A549 (cell line): Measurements from ENCODE around the gene RGL1. TPM values are rescaled to one million over a fixed set of nuclear protein-coding genes. Genes with fewer than 3 reads are reported as not detected.

Experiments
- ATAC-seq, 2 experiments: fragments of 200-7000 bp in 1 of 2; fragments of >200 bp in 1 of 2; cut with Nextera tagmentation in 1 of 2; cut with Tn5 transposase in 1 of 2; 3 replicates each; pipeline versions ENCODE4 v1.8.0 to v1.9.1; 2018 to 2020; ENCODE audit warnings: mild to moderate bottlenecking in 1 of 2, moderate library complexity in 1 of 2
- CTCF ChIA-PET: fragments of 300-600 bp; sonication (Branson Sonifier 250); formaldehyde crosslinking; extraction: SDS; loops from one replicate; lab custom pipeline; 2021; ENCODE audit warnings: antibody characterized with exemption, inconsistent platforms; lab: Yijun Ruan, JAX
- POLR2A ChIA-PET: fragments of 350-600 bp; formaldehyde crosslinking; extraction: SDS; loops from one replicate; lab custom pipeline; 2021; ENCODE audit warnings: antibody characterized with exemption, inconsistent platforms; lab: Yijun Ruan, JAX
- DNase-seq, 2 experiments: peaks; one replicate each; pipeline versions ENCODE4 v3.0.0 to v3.0.0-alpha.2; 2011 to 2016; ENCODE audit warnings: low read depth in 1 of 2, low spot score in 1 of 2
- FAIRE-seq: peaks from 2 replicates; lab custom pipeline; 2011; peaks lifted over from hg19 to GRCh38; lab: Jason Lieb, UNC
- H3K27ac ChIP-seq, 2 experiments: fragments of >200 bp; sonication (Bioruptor Twin); formaldehyde crosslinking; 3 replicates each; pipeline ENCODE4 v1.5.1; 2016 to 2017
- H3K4me1 ChIP-seq: fragments of >200 bp; sonication (Bioruptor Twin); formaldehyde crosslinking; 3 replicates; pipeline ENCODE4 v1.6.1; 2016
- H3K4me2 ChIP-seq: fragments of >200 bp; sonication (Bioruptor Twin); formaldehyde crosslinking; 3 replicates; pipeline ENCODE4 v1.6.1; 2016
- H3K4me3 ChIP-seq: fragments of >200 bp; sonication (Bioruptor Twin); formaldehyde crosslinking; 3 replicates; pipeline ENCODE4 v1.5.1; 2016
- H3K9me3 ChIP-seq: fragments of >200 bp; sonication (Bioruptor Twin); formaldehyde crosslinking; 3 replicates; pipeline ENCODE4 v1.6.1; 2016
- CEBPB ChIP-seq, 2 experiments: fragments of >200 bp in 1 of 2; sonication (Bioruptor Twin) in 1 of 2; formaldehyde crosslinking in 1 of 2; IDR thresholded peaks; 2 replicates each; pipeline ENCODE4 v1.6.1; 2012 to 2016
- ELK1 ChIP-seq: fragments of 150-350 bp; IDR thresholded peaks from 2 replicates; pipeline ENCODE4 v1.6.1; 2014; ENCODE audit warnings: low read depth, mild to moderate bottlenecking, low read length
- FOSL2 ChIP-seq, 2 experiments: fragments of 450-650 bp in 1 of 2; fragments of >200 bp in 1 of 2; sonication (Bioruptor Twin) in 1 of 2; formaldehyde crosslinking; IDR thresholded peaks; 2 replicates each; pipeline versions ENCODE4 v1.5.0 to v1.6.1; 2016 to 2020; ENCODE audit warnings: mild to moderate bottlenecking in 1 of 2, moderate library complexity in 1 of 2
- FOXS1 ChIP-seq: fragments of 250-450 bp; sonication (Bioruptor Pico); IDR thresholded peaks from 2 replicates; pipeline ENCODE4 v1.5.0; 2020; ENCODE audit warnings: mild to moderate bottlenecking, moderate library complexity
- GATA3 ChIP-seq: IDR thresholded peaks from 2 replicates; pipeline ENCODE4 v1.6.1; 2012; ENCODE audit warnings: borderline replicate concordance
- HDAC2 ChIP-seq: fragments of 200-600 bp; sonication (generic); IDR thresholded peaks from 2 replicates; pipeline ENCODE4 v1.6.1; 2016
- HES2 ChIP-seq: fragments of >200 bp; sonication (Bioruptor Twin); formaldehyde crosslinking; IDR thresholded peaks from 2 replicates; pipeline ENCODE4 v1.6.1; 2016
- HEYL ChIP-seq: fragments of 250-450 bp; sonication (Bioruptor Pico); IDR thresholded peaks from 2 replicates; pipeline ENCODE4 v1.8.0; 2021; ENCODE audit warnings: mild to moderate bottlenecking, moderate library complexity
- HMGXB4 ChIP-seq: fragments of 250-450 bp; sonication (Bioruptor Pico); IDR thresholded peaks from 2 replicates; pipeline ENCODE4 v1.5.0; 2021; ENCODE audit warnings: mild to moderate bottlenecking, moderate library complexity, borderline replicate concordance
- HOXB13 ChIP-seq: fragments of 250-450 bp; sonication (Bioruptor Pico); IDR thresholded peaks from 2 replicates; pipeline ENCODE4 v1.5.0; 2020; ENCODE audit warnings: low read depth, mild to moderate bottlenecking, moderate library complexity
- JUN ChIP-seq, 2 experiments: fragments of >200 bp; sonication (Bioruptor Twin); formaldehyde crosslinking; IDR thresholded peaks; 2 replicates in 1 of 2; 3 replicates in 1 of 2; pipeline ENCODE4 v1.6.1; 2016 to 2017
- JUNB ChIP-seq: fragments of >200 bp; sonication (Bioruptor Twin); formaldehyde crosslinking; IDR thresholded peaks from 2 replicates; pipeline ENCODE4 v1.6.1; 2016
- MAFK ChIP-seq: fragments of 450-650 bp; IDR thresholded peaks from 2 replicates; pipeline ENCODE4 v1.6.1; 2014; ENCODE audit not compliant: partially characterized antibody
- MAX ChIP-seq: IDR thresholded peaks from 2 replicates; pipeline ENCODE4 v1.6.1; 2012
- MYC ChIP-seq: IDR thresholded peaks from 2 replicates; pipeline ENCODE4 v1.6.1; 2012; ENCODE audit warnings: mild to moderate bottlenecking, inconsistent platforms, low read length, improper control_type of control experiment, borderline replicate concordance
- PHF8 ChIP-seq: fragments of 200-600 bp; sonication (generic); IDR thresholded peaks from 2 replicates; pipeline ENCODE4 v1.6.1; 2016; ENCODE audit warnings: low read depth, mild to moderate bottlenecking, antibody characterized with exemption, moderate library complexity, borderline replicate concordance
- POLR2A ChIP-seq: IDR thresholded peaks from 2 replicates; pipeline ENCODE4 v1.6.1; 2012; ENCODE audit warnings: mild to moderate bottlenecking, low read length
- POLR2AphosphoS2 ChIP-seq: conservative IDR thresholded peaks from 2 replicates; pipeline ENCODE4 v1.6.1; 2012; ENCODE audit warnings: low read length, improper control_type of control experiment, inconsistent platforms
- RCOR1 ChIP-seq: fragments of 150-350 bp; IDR thresholded peaks from 2 replicates; pipeline ENCODE4 v1.6.1; 2014; ENCODE audit warnings: antibody characterized with exemption, low read length, low read depth
- RFX5 ChIP-seq: fragments of 450-650 bp; IDR thresholded peaks from 2 replicates; pipeline ENCODE4 v1.7.1; 2014; ENCODE audit warnings: antibody characterized with exemption, mild to moderate bottlenecking, moderate library complexity
- SMC3 ChIP-seq: fragments of >200 bp; sonication (Bioruptor Twin); formaldehyde crosslinking; IDR thresholded peaks from 3 replicates; pipeline ENCODE4 v1.6.1; 2018; ENCODE audit warnings: inconsistent platforms
- ZC3H11A ChIP-seq: fragments of 450-650 bp; IDR thresholded peaks from 2 replicates; pipeline ENCODE4 v1.6.1; 2014; ENCODE audit warnings: antibody characterized with exemption, mild to moderate bottlenecking
- WGBS: methylation state at CpG from one replicate; pipeline ENCODE4 v1.1.6; 2017; ENCODE audit errors: missing lambda C conversion rate; 5-methylcytosine and 5-hydroxymethylcytosine counted together
- polyA plus RNA-seq, 4 experiments: library from polyadenylated mRNA; depleted of rRNA in 3 of 4; stranded (reverse); fragments of >200 nt; fragmentation: RNase III in 1 of 4; extraction: RNeasy Plus Mini Kit Qiagen cat#74134 plus additional on column Dnase treatment in 1 of 4; gene quantifications; 2 replicates in 3 of 4; 3 replicates in 1 of 4; pipeline ENCODE4 v1.2.3, GENCODE V29; 2011 to 2017

Gene RGL1
- polyA plus RNA-seq, 2 of the 4 experiments (the other 2 are of a cell fraction) = 1.0 to 3.8 TPM

GRCh38 chr1:183932412-183932811 lies 127.5 kb downstream of the RGL1 start:
- POLR2A ChIA-PET = no interaction called here
- peak in 1 of 2 experiments; percentile 39; a peak in 2 of 6 replicates for ATAC-seq
- CTCF ChIA-PET = interaction anchor here (0.7 to 1.6 kb wide), 3 partner anchors 17 to 732 kb away, joined by 3 to 4 read pairs (median 4); no protein-coding TSS in a partner anchor
- H3K4me3 ChIP-seq = no peak overlapping the region
- H3K4me1 ChIP-seq = no peaks in the 10 kb centered on the region
- no peak for TF ChIP-seq FOXS1 (CRISPR knock-in tag)
- no peak for TF ChIP-seq POLR2A
- TF ChIP-seq JUNB = no peak
- TF ChIP-seq, all 56 proteins: peak for 0
- H3K9me3 ChIP-seq = no peaks in the 10 kb centered on the region
- no peak for FAIRE-seq
- DNase-seq = no peak
- H3K27ac ChIP-seq = no peak overlapping the region
- WGBS = 49% methylated on average over 8 of the region's 15 CpGs
- H3K4me2 ChIP-seq = no peak overlapping the region

GRCh38 chr1:183933528-183934179 lies 128.7 kb downstream of the RGL1 start:
- Histone ChIP-seq H3K27ac (no peak overlapping the region), H3K4me1 (no peaks in the 10 kb centered on the region), H3K4me2 (no peak overlapping the region), H3K9me3 (no peaks in the 10 kb centered on the region), H3K4me3 (no peak overlapping the region)
- ATAC-seq = no peak
- DNase-seq = no peak
- ChIA-PET POLR2A (no interaction called here), CTCF (interaction anchor here (1.4 to 1.6 kb wide), 2 partner anchors 18 to 248 kb away, joined by 3 to 4 read pairs; no protein-coding TSS in a partner anchor)
- TF ChIP-seq RFX5 = no peak
- no peak for TF ChIP-seq HDAC2
- TF ChIP-seq POLR2AphosphoS2 = no peak
- TF ChIP-seq JUNB = no peak
- TF ChIP-seq MAX = no peak
- no peak for TF ChIP-seq JUN (IDR thresholded peaks at IDR 0.05)
- TF ChIP-seq ELK1 = no peak
- no peak for TF ChIP-seq HEYL
- TF ChIP-seq HOXB13 (CRISPR knock-in tag) = no peak
- no peak for TF ChIP-seq MYC
- no peak for TF ChIP-seq PHF8
- TF ChIP-seq HES2 = no peak
- TF ChIP-seq FOSL2 (IDR thresholded peaks at IDR 0.05) = no peak
- no peak for TF ChIP-seq FOSL2 (CRISPR knock-in tag; IDR thresholded peaks at IDR 0.05)
- no peak for TF ChIP-seq CEBPB (IDR thresholded peaks at IDR 0.05)
- TF ChIP-seq MAFK = no peak
- no peak for TF ChIP-seq RCOR1
- no peak for TF ChIP-seq GATA3
- TF ChIP-seq HMGXB4 (CRISPR knock-in tag) = no peak
- TF ChIP-seq ZC3H11A = no peak
- no peak for TF ChIP-seq SMC3
- no peak for FAIRE-seq
- WGBS = 52% methylated on average over 4 of the region's 4 CpGs
